HG02759 (cell line): ENCODE results near the gene RGS6.

Experiments used
- ATAC-seq: cut with Tn5 transposase; IDR thresholded peaks from one replicate; pipeline ENCODE4 v1.9.1; 2021; ENCODE audit warnings: mild to moderate bottlenecking, moderate library complexity; ENCODE audit not compliant: unreplicated experiment

The RGS6 gene

GRCh38 chr14:72013721-72014345 lies 81.6 kb downstream of the RGS6 start:
- no peak for ATAC-seq

GRCh38 chr14:72014486-72014885 lies 82.3 kb downstream of the RGS6 start:
- no peak for ATAC-seq

GRCh38 chr14:72017290-72017689 lies 85.1 kb downstream of the RGS6 start:
- no peak for ATAC-seq

- no peak for ATAC-seq
Observed at GRCh38 chr14:72023128-72024042, 91.2 kb downstream of the RGS6 start.

GRCh38 chr14:72024043-72024407 lies 91.8 kb downstream of the RGS6 start:
- no peak for ATAC-seq

- no peak for ATAC-seq
Observed at GRCh38 chr14:72024504-72024903, 92.3 kb downstream of the RGS6 start.

GRCh38 chr14:72026536-72026935 lies 94.3 kb downstream of the RGS6 start:
- no peak for ATAC-seq

- no peak for ATAC-seq
Observed at GRCh38 chr14:72027061-72027460, 94.8 kb downstream of the RGS6 start.

GRCh38 chr14:72033365-72033764 lies 101.1 kb downstream of the RGS6 start:
- no peak for ATAC-seq

- ATAC-seq: no peak
Observed at GRCh38 chr14:72040528-72040927, 108.3 kb downstream of the RGS6 start.

GRCh38 chr14:72045271-72045670 lies 113.0 kb downstream of the RGS6 start:
- no peak for ATAC-seq

GRCh38 chr14:72045885-72046284 lies 113.7 kb downstream of the RGS6 start:
- ATAC-seq: no peak

GRCh38 chr14:72049462-72049861 lies 117.2 kb downstream of the RGS6 start:
- no peak for ATAC-seq

GRCh38 chr14:72052356-72052755 lies 120.1 kb downstream of the RGS6 start:
- ATAC-seq: no peak

GRCh38 chr14:72053651-72054050 lies 121.4 kb downstream of the RGS6 start:
- no peak for ATAC-seq

- ATAC-seq: no peak
Observed at GRCh38 chr14:72054911-72055310, 122.7 kb downstream of the RGS6 start.

GRCh38 chr14:72057701-72058285 lies 125.6 kb downstream of the RGS6 start:
- ATAC-seq: no peak

- no peak for ATAC-seq
Observed at GRCh38 chr14:72060460-72060859, 128.2 kb downstream of the RGS6 start.

- no peak for ATAC-seq
Observed at GRCh38 chr14:72060917-72061316, 128.7 kb downstream of the RGS6 start.

GRCh38 chr14:72061718-72062117 lies 129.5 kb downstream of the RGS6 start:
- no peak for ATAC-seq

- ATAC-seq: no peak
Observed at GRCh38 chr14:72063761-72064282, 131.6 kb downstream of the RGS6 start.

- ATAC-seq: no peak
Observed at GRCh38 chr14:72064501-72064900, 132.3 kb downstream of the RGS6 start.
